Jurkat, Clone E6-1 (cell line): ENCODE measurements around the gene GADD45G.

Experiments
- DNase-seq: peaks from one replicate; pipeline ENCODE4 v3.0.0-alpha.2; 2011; ENCODE audit warnings: low read depth, low spot score
- H3K4me3 ChIP-seq: 2 replicates; pipeline ENCODE4 v1.5.1; 2011; ENCODE audit warnings: mild to moderate bottlenecking, low read length, control low read depth, moderate library complexity

GADD45G gene

GRCh38 chr9:89605465-89606048 is 745 bp downstream of the GADD45G start:
- DNase-seq: no peak
- H3K4me3 ChIP-seq: no peak overlapping the region

- no peak overlapping the region for H3K4me3 ChIP-seq
- DNase-seq: no peak
Observed at GRCh38 chr9:89606049-89606623, 1.3 kb downstream of the GADD45G start.

- no peak overlapping the region for H3K4me3 ChIP-seq
- DNase-seq: no peak
Observed at GRCh38 chr9:89606624-89607311, 2.0 kb downstream of the GADD45G start.

- no peak for DNase-seq
- no peak overlapping the region for H3K4me3 ChIP-seq
Observed at GRCh38 chr9:89608641-89609335, 4.0 kb downstream of the GADD45G start.

GRCh38 chr9:89609426-89610006 is 4.7 kb downstream of the GADD45G start:
- no peak overlapping the region for H3K4me3 ChIP-seq
- DNase-seq: no peak

GRCh38 chr9:89610391-89610925 is 5.6 kb downstream of the GADD45G start:
- no peak for DNase-seq
- no peak overlapping the region for H3K4me3 ChIP-seq

- no peak for DNase-seq
- H3K4me3 ChIP-seq: no peak overlapping the region
Observed at GRCh38 chr9:89611425-89611824, 6.6 kb downstream of the GADD45G start.

- H3K4me3 ChIP-seq: no peak overlapping the region
- DNase-seq: no peak
Observed at GRCh38 chr9:89612566-89613278, 7.9 kb downstream of the GADD45G start.

- DNase-seq: no peak
Observed at GRCh38 chr9:89613912-89614892, 9.4 kb downstream of the GADD45G start.

GRCh38 chr9:89615661-89616060 is 10.8 kb downstream of the GADD45G start:
- no peak overlapping the region for H3K4me3 ChIP-seq
- DNase-seq: no peak

More at GRCh38 chr9:89613912-89614892, 9.4 kb downstream of the GADD45G start:
- no peak overlapping the region for H3K4me3 ChIP-seq

- DNase-seq: no peak
Observed at GRCh38 chr9:89616411-89616810, 11.6 kb downstream of the GADD45G start.

GRCh38 chr9:89617978-89618377 is 13.2 kb downstream of the GADD45G start:
- no peak overlapping the region for H3K4me3 ChIP-seq
- no peak for DNase-seq

More at GRCh38 chr9:89616411-89616810, 11.6 kb downstream of the GADD45G start:
- H3K4me3 ChIP-seq: no peak overlapping the region

GRCh38 chr9:89619019-89619418 is 14.2 kb downstream of the GADD45G start:
- no peak overlapping the region for H3K4me3 ChIP-seq
- DNase-seq: no peak

- H3K4me3 ChIP-seq: no peak overlapping the region
- no peak for DNase-seq
Observed at GRCh38 chr9:89619424-89620138, 14.8 kb downstream of the GADD45G start.

GRCh38 chr9:89621031-89621430 is 16.2 kb downstream of the GADD45G start:
- no peak overlapping the region for H3K4me3 ChIP-seq
- no peak for DNase-seq

- no peak overlapping the region for H3K4me3 ChIP-seq
Observed at GRCh38 chr9:89621676-89622075, 16.9 kb downstream of the GADD45G start.

More at GRCh38 chr9:89621676-89622075, 16.9 kb downstream of the GADD45G start:
- no peak for DNase-seq
